Activated T-cell treated with anti-CD3 and anti-CD28 coated beads, Interleukin-2, amount 50 U/mL, for 48 hours (primary cell): Measurements from ENCODE around the gene PDCD2L.

Source experiments
- DNase-seq, 2 experiments: peaks; one replicate each; pipeline ENCODE4 v3.0.0-alpha.2; 2020

Gene PDCD2L

DNA sequence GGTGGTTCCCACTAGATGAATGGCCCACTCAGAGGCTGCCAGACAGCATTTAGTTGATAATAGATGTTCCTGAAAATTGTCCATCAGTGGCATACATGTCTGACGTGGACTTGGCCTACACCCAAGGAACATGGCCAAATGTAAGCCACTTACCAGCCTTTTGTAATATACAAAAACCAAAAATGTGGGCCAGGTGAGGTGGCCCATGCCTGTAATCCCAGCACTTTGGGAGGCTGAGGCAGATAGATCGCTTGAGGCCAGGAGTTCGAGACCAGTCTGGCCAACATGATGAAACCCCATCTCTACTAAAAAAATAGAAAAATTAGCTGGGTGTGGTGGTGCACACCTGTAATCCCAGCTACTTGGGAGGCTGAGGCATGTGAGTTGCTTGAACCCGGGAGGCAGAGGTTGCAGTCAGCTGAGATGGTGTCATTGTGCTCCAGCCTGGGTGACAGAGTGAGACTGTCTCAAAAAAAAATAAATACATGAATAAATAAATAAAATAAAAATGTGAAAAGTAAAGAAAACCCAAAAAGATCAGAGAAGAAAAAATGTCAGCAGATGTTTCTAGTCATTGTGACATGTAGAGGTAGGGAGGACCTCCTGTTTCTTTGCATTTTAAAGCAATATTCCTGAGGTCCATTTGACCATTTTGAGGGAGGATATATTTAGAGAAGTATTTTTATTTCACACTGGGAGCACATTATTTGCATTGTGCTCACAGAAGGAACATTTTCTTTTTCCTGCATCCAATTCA lies 70.2 kb downstream of the PDCD2L start:
- DNase-seq, result no peak

GRCh38 chr19:34475026-34475974 lies 71.1 kb downstream of the PDCD2L start:
- peak; percentile 44 to 56 for DNase-seq
